ENCODE results near the gene ME3. TPM values are rescaled to one million over a fixed set of nuclear protein-coding genes. Genes with fewer than 3 reads are reported as not detected.

ME3 gene
- total RNA-seq, 1 experiment from 2014 or later = 83.8 TPM

- Histone ChIP-seq H3K27ac (ENCODE audit: low read length) (no peak overlapping the region), H3K9ac (ENCODE audit: low read length) (no peak overlapping the region), H4K20me1 (ENCODE audit: low read length) (no peaks in the 10 kb centered on the region), H2AFZ (ENCODE audit: low read length) (no peak overlapping the region), H3F3A (ENCODE audit: low read length, unreplicated experiment) (no peaks in the 10 kb centered on the region), H3K4me2 (ENCODE audit: low read length) (no peak overlapping the region), H3K4me1 (ENCODE audit: insufficient read depth, low read length) (no peaks in the 10 kb centered on the region), H3K27me3 (ENCODE audit: low read length) (no peaks in the 10 kb centered on the region), H3K9me3 (ENCODE audit: low read length) (no peaks in the 10 kb centered on the region), H3K36me3 (ENCODE audit: low read depth, low read length) (no peaks in the 10 kb centered on the region), H3K4me3 (ENCODE audit: low read length) (no peak overlapping the region), H3K9me2 (replicated peaks; ENCODE audit: low read length) (no peaks in the 10 kb centered on the region), H3K79me2 (ENCODE audit: low read length) (no peaks in the 10 kb centered on the region)
- DNase-seq = no peak
- intact Hi-C loops (cut with micrococcal nuclease) = no loop called here
- TF ChIP-seq EZH2 (IDR thresholded peaks at IDR 0.05; ENCODE audit: low read length, unreplicated experiment) (no peak), EZH2phosphoT487 (IDR thresholded peaks at IDR 0.05; ENCODE audit: borderline replicate concordance, low read length) (no peak), CTCF (conservative IDR thresholded peaks at IDR 0.05; ENCODE audit: low read depth, low read length) (no peak)
- no TSS peak for BruUV-seq (replicated peaks)
- POLR2A ChIA-PET (ENCODE audit: unreplicated experiment) = no interaction called here
- CTCF ChIA-PET = no interaction called here
- no peak for ATAC-seq
Measured at GRCh38 chr11:86537541-86538222, 134.7 kb downstream of the ME3 start.

DNA sequence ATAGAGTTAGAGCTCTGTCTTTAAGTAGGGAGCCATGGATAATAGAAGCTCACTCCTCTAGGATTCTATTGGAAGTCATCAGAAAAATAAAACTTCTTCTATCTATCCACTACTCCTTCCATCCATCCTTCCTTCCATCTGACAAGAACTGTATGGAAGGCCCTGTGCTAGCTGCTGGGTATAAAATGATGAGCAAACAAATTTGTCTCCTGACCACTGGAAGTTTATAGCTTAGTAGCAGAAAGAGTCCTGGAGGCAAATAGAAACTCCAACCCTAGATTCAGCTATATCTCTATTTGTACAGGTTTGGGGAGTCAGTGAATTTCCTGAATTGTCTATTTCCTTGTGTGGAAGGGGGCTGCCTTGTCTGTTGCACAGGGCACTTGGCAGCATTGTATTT, 136.6 kb downstream of the ME3 start:
- H2AFZ ChIP-seq (ENCODE audit: low read length) = no peak overlapping the region
- H4K20me1 ChIP-seq (ENCODE audit: low read length) = no peaks in the 10 kb centered on the region
- no peaks in the 10 kb centered on the region for H3K36me3 ChIP-seq (ENCODE audit: low read depth, low read length)
- no peak for TF ChIP-seq EZH2phosphoT487 (IDR thresholded peaks at IDR 0.05; ENCODE audit: borderline replicate concordance, low read length)
- no peak for TF ChIP-seq EZH2 (IDR thresholded peaks at IDR 0.05; ENCODE audit: low read length, unreplicated experiment)
- no peak for TF ChIP-seq CTCF (conservative IDR thresholded peaks at IDR 0.05; ENCODE audit: low read depth, low read length)
- no peaks in the 10 kb centered on the region for H3K79me2 ChIP-seq (ENCODE audit: low read length)
- intact Hi-C loops (cut with micrococcal nuclease) = no loop called here
- POLR2A ChIA-PET (ENCODE audit: unreplicated experiment) = no interaction called here
- H3K27ac ChIP-seq (ENCODE audit: low read length) = no peak overlapping the region
- no peaks in the 10 kb centered on the region for H3K4me1 ChIP-seq (ENCODE audit: insufficient read depth, low read length)
- H3K9ac ChIP-seq (ENCODE audit: low read length) = no peak overlapping the region
- no peak overlapping the region for H3K4me3 ChIP-seq (ENCODE audit: low read length)
- no peaks in the 10 kb centered on the region for H3K9me3 ChIP-seq (ENCODE audit: low read length)
- H3K4me2 ChIP-seq (ENCODE audit: low read length) = no peak overlapping the region
- no peaks in the 10 kb centered on the region for H3K9me2 ChIP-seq (replicated peaks; ENCODE audit: low read length)
- no peaks in the 10 kb centered on the region for H3F3A ChIP-seq (ENCODE audit: low read length, unreplicated experiment)
- no TSS peak for BruUV-seq (replicated peaks)
- no peaks in the 10 kb centered on the region for H3K27me3 ChIP-seq (ENCODE audit: low read length)
- CTCF ChIA-PET = no interaction called here
- DNase-seq (no peak), ATAC-seq (no peak)

GRCh38 chr11:86524620-86525352, 147.6 kb downstream of the ME3 start:
- peak overlapping the region; percentile 73 for H3K9ac ChIP-seq (ENCODE audit: low read length)
- BruUV-seq (replicated peaks) = no TSS peak

More at GRCh38 chr11:86524620-86525352, 147.6 kb downstream of the ME3 start:
- DNase-seq = peak; percentile 50
- H2AFZ ChIP-seq (ENCODE audit: low read length) = no peak overlapping the region
- H3K4me2 ChIP-seq (ENCODE audit: low read length) = peak overlapping the region; percentile 81
- ChIA-PET POLR2A (ENCODE audit: unreplicated experiment) (no interaction called here), CTCF (no interaction called here)
- H3K79me2 ChIP-seq (ENCODE audit: low read length) = no peaks in the 10 kb centered on the region
- peak overlapping the region; percentile 96 for H3K27ac ChIP-seq (ENCODE audit: low read length)
- H3K27me3 ChIP-seq (ENCODE audit: low read length) = no peaks in the 10 kb centered on the region
- peak overlapping the region; percentile 49; the same call in 1 of the 2 replicates for H3K4me3 ChIP-seq (ENCODE audit: low read length)
- H3K9me2 ChIP-seq (replicated peaks; ENCODE audit: low read length) = no peaks in the 10 kb centered on the region
- H3K9me3 ChIP-seq (ENCODE audit: low read length) = no peaks in the 10 kb centered on the region
- peaks cover 8% of the 10 kb centered on the region for H3F3A ChIP-seq (ENCODE audit: low read length, unreplicated experiment)
- intact Hi-C loops (cut with micrococcal nuclease) = loop anchor here (1.0 to 5.0 kb wide), 5 partner anchors 16 to 83 kb away; no protein-coding TSS in a partner anchor
- H4K20me1 ChIP-seq (ENCODE audit: low read length) = no peaks in the 10 kb centered on the region
- ATAC-seq = peak; percentile 72
- H3K36me3 ChIP-seq (ENCODE audit: low read depth, low read length) = no peaks in the 10 kb centered on the region
- peaks cover 22% of the 10 kb centered on the region for H3K4me1 ChIP-seq (ENCODE audit: insufficient read depth, low read length)
- TF ChIP-seq CTCF (conservative IDR thresholded peaks at IDR 0.05; ENCODE audit: low read depth, low read length) (no peak), EZH2 (IDR thresholded peaks at IDR 0.05; ENCODE audit: low read length, unreplicated experiment) (no peak), EZH2phosphoT487 (IDR thresholded peaks at IDR 0.05; ENCODE audit: borderline replicate concordance, low read length) (no peak)
